Measurements from ENCODE around the gene LAMC1.

Gene LAMC1

DNA sequence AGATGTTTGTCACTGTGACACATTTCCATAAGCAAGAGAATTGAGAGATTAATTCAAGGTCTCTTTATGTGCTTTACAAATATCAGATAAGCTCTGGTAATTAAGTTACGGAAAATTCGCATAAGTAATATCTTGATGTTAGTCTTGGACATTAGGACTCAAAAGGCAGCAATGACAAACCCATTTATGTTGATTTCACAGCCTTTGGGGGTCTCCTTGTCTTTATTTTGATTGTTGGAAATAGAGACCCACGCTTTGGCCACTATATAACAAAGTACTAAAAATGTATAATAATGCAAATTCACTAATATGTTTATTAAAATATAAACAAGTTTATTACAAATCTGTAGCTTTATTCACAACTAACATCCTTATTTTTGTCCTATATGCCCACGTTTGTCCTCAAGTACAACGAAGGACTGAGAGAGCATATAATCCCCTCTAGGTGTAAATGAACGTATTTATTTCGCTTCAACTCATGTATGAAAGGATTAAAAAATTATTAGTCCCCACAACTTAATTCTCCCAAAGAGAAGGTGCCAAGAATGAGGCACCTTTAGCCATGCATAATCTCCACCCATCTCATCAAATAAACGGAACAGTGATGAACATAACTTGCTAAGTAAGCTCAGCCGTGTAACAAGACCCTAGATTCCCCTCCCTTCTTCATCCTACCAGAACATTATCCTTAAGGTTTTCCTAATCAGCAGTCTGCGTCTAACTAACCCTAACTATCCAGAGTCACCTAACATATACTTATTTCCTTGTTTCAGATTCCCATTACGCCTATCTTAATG lies 1.6 kb upstream of the LAMC1 start:
- DNase-seq (ENCODE audit: low read depth), result peak; percentile 71
- TF ChIP-seq, protein P1, sequence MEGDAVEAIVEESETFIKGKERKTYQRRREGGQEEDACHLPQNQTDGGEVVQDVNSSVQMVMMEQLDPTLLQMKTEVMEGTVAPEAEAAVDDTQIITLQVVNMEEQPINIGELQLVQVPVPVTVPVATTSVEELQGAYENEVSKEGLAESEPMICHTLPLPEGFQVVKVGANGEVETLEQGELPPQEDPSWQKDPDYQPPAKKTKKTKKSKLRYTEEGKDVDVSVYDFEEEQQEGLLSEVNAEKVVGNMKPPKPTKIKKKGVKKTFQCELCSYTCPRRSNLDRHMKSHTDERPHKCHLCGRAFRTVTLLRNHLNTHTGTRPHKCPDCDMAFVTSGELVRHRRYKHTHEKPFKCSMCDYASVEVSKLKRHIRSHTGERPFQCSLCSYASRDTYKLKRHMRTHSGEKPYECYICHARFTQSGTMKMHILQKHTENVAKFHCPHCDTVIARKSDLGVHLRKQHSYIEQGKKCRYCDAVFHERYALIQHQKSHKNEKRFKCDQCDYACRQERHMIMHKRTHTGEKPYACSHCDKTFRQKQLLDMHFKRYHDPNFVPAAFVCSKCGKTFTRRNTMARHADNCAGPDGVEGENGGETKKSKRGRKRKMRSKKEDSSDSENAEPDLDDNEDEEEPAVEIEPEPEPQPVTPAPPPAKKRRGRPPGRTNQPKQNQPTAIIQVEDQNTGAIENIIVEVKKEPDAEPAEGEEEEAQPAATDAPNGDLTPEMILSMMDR (conservative IDR thresholded peaks at IDR 0.05; ENCODE audit: low read depth, low read length), result no peak
- peak overlapping the region; percentile 56 for H3K4me3 ChIP-seq (ENCODE audit: low read length)

DNA sequence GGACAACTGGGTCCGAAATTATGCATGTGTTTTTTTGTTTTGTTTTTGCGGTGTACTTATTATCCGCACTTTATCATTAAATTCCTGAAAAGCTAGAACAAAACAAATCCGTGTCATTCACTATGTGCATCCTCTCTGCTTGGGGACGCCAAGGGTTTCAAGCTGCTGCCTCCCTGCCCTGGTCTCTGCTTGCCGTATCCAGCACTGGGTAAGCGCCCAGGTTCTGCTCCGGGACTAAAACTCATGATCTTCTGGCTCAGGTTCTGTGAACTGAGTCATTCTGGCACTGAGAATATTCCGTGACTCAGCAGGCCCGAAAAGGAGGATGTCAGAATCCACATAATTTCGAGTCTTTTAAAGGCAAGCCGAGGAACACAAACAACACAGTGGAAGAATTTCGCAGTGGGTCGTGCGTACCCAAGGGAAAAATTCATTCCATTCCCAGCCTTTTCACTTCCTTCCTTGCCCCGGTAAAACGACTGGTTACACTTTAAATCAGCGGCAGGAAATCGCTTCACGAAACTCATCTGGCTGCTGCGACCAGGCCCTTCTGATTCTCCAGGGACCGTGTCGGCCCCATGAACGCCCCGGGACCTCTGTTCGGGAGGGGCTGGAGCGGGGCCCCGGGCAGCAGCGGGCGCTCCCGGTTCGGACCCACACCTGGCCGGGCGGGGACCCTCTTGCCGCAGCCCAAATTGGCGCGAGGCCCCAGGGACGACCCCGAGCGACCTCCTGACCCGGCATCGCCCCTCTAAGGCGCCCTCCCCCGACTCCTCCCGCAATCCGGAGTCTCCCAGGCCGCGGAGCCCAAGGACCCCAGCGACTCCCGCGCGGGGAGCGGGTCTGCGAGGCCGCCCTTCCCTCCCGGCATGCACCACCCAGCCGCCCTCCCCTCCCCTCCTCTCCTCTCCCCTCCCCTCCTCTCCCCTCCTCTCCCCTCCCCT lies 746 bp upstream of the LAMC1 start:
- TF ChIP-seq, protein P1 (conservative IDR thresholded peaks at IDR 0.05; ENCODE audit: low read depth, low read length), result no peak
- peak; percentile 94 for DNase-seq (ENCODE audit: low read depth)
- peak overlapping the region; percentile 56 for H3K4me3 ChIP-seq (ENCODE audit: low read length)

DNA sequence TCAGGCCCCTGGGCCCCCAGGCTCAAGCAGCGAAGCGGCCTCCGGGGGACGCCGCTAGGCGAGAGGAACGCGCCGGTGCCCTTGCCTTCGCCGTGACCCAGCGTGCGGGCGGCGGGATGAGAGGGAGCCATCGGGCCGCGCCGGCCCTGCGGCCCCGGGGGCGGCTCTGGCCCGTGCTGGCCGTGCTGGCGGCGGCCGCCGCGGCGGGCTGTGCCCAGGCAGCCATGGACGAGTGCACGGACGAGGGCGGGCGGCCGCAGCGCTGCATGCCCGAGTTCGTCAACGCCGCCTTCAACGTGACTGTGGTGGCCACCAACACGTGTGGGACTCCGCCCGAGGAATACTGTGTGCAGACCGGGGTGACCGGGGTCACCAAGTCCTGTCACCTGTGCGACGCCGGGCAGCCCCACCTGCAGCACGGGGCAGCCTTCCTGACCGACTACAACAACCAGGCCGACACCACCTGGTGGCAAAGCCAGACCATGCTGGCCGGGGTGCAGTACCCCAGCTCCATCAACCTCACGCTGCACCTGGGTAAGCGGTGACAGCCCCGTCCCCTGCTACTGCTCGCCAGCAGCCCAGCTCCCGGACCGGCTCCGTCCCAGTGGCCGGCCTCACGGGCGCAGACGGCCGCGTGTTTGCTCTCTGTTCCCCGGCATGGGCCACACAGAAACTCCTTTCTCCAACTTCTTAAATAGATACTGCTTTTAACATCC lies 539 bp downstream of the LAMC1 start:
- no peak for DNase-seq (ENCODE audit: low read depth)
- peak overlapping the region; percentile 69 for H3K4me3 ChIP-seq (ENCODE audit: low read length)
- TF ChIP-seq, protein P1 (conservative IDR thresholded peaks at IDR 0.05; ENCODE audit: low read depth, low read length), result peak; percentile 69

DNA sequence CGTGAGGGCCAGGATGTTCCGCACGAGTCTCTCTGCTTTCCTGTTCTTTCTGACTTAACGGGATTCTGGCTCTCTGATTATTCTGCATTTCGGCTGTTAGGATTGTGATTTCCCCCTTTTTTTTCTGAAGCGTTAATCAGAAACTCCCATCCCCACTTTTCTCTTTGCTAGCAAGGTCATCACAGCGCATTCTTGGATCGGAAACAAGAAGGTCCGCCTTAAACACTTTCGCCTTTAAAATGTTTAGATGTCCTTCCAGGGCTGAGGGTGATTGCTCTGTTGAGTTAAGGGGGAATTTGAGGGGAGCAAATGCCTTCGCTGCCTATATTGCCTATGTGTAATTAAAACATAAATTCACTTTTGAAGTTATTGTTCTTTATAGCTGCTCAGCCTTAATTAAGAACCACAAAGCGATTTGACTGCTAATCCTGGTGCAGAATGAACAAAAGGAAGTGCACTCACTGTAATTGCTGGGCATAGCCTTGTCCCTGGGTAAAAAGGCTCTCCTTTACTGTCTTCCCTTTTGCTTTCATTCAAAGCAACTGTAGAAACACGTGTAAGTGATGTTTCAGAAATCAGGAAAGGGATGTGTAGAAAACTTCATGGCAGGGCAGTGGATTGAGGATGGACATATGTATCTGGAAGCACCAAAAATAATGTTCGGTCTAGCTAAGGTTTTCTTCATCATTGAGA lies 1.2 kb downstream of the LAMC1 start:
- H3K4me3 ChIP-seq (ENCODE audit: low read length), result peak overlapping the region; percentile 69
- TF ChIP-seq, protein P1 (conservative IDR thresholded peaks at IDR 0.05; ENCODE audit: low read depth, low read length), result no peak
- DNase-seq (ENCODE audit: low read depth), result no peak

DNA sequence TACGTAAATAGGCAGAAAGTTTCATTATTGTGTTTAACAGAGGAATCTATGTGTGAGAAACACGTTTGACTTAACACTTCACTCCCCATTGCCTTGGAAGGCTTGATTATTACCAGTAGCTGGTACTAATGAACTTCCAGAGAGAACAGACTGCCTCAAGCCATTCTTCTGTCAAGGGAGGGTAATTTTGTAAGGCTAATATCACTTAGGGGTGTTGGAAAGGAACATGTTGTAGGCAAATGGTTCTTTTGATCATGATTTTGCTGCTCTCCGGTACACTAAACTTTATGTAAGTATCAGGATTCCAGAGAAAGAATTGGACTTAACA lies 1.8 kb downstream of the LAMC1 start:
- DNase-seq (ENCODE audit: low read depth), result no peak
- H3K4me3 ChIP-seq (ENCODE audit: low read length), result peak overlapping the region; percentile 69
- TF ChIP-seq, protein P1 (conservative IDR thresholded peaks at IDR 0.05; ENCODE audit: low read depth, low read length), result no peak

Measured in retinal pigment epithelial cell (primary cell).